ENCODE data around the gene SPATS2L.

SPATS2L gene

GRCh38 chr2:200301953-200302858 lies 4.3 kb upstream of the SPATS2L start:
- Histone ChIP-seq H3K27ac (ENCODE audit: extremely low read depth, low read depth, low read length) (no peak overlapping the region), H3K4me3 (ENCODE audit: low read depth, low read length) (no peak overlapping the region), H3K4me1 (ENCODE audit: control insufficient read depth, insufficient read depth, low read length) (peaks cover 5% of the 10 kb centered on the region; the same call in 1 of the 2 replicates), H3K9me3 (ENCODE audit: control insufficient read depth, insufficient read depth, low read depth, low read length) (no peaks in the 10 kb centered on the region), H3K36me3 (ENCODE audit: control insufficient read depth in 2 of 2, insufficient read depth in 1 of 2, low read length in 2 of 2) (no peaks in the 10 kb centered on the region)
- no peak for TF ChIP-seq ZBTB26 (tag by site-specific recombination; optimal IDR thresholded peaks at IDR 0.05)
- no peak for TF ChIP-seq ZNF37A (tag by site-specific recombination; IDR thresholded peaks at IDR 0.05)
- TF ChIP-seq ZNF561 (tag by site-specific recombination; IDR thresholded peaks at IDR 0.05; ENCODE audit: borderline replicate concordance) = no peak
- TF ChIP-seq ELK4 (IDR thresholded peaks at IDR 0.05; ENCODE audit: borderline replicate concordance, low read depth, low read length) = no peak
- TF ChIP-seq ZNF140 (tag by site-specific recombination; IDR thresholded peaks at IDR 0.05) = no peak
- no peak for TF ChIP-seq ZNF202 (tag by site-specific recombination; IDR thresholded peaks at IDR 0.05; ENCODE audit: borderline replicate concordance)
- TF ChIP-seq ZNF513 (tag by site-specific recombination; IDR thresholded peaks at IDR 0.05) = no peak
- TF ChIP-seq ZNF785 (tag by site-specific recombination; IDR thresholded peaks at IDR 0.05) = no peak
- no peak for TF ChIP-seq ZNF214 (tag by site-specific recombination; IDR thresholded peaks at IDR 0.05; ENCODE audit: borderline replicate concordance)
- TF ChIP-seq ZNF521 (tag by site-specific recombination; IDR thresholded peaks at IDR 0.05) = no peak
- TF ChIP-seq ZNF449 (tag by site-specific recombination; IDR thresholded peaks at IDR 0.05) = no peak
- TF ChIP-seq OVOL3 (tag by site-specific recombination; IDR thresholded peaks at IDR 0.05) = no peak
- no peak for TF ChIP-seq ZNF221 (tag by site-specific recombination; IDR thresholded peaks at IDR 0.05; ENCODE audit: borderline replicate concordance)
- POLR2A ChIA-PET = no interaction called here
- CTCF ChIA-PET = interaction anchor here (0.6 kb wide), 1 partner anchor 69 kb away, joined by 3 read pairs; no protein-coding TSS in a partner anchor

GRCh38 chr2:200302940-200303727 lies 3.4 kb upstream of the SPATS2L start:
- TF ChIP-seq PRDM10 (tag by site-specific recombination; IDR thresholded peaks at IDR 0.05) (peak; percentile 58), ZFP3 (tag by site-specific recombination; IDR thresholded peaks at IDR 0.05; ENCODE audit: low read depth) (no peak), ZNF10 (tag by site-specific recombination; IDR thresholded peaks at IDR 0.05) (0 out of 2 replicates have a peak, but pooled peaks have one; percentile 22), ZNF23 (tag by site-specific recombination; IDR thresholded peaks at IDR 0.05; ENCODE audit: borderline replicate concordance) (no peak)
- Histone ChIP-seq H3K4me1 (ENCODE audit: control insufficient read depth, insufficient read depth, low read length) (peaks cover 6% of the 10 kb centered on the region; the same call in 1 of the 2 replicates), H3K36me3 (ENCODE audit: control insufficient read depth in 2 of 2, insufficient read depth in 1 of 2, low read length in 2 of 2) (no peaks in the 10 kb centered on the region), H3K27ac (ENCODE audit: extremely low read depth, low read depth, low read length) (no peak overlapping the region), H3K9me3 (ENCODE audit: control insufficient read depth, insufficient read depth, low read depth, low read length) (no peaks in the 10 kb centered on the region), H3K4me3 (ENCODE audit: low read depth, low read length) (no peak overlapping the region)
- ChIA-PET CTCF (interaction anchor here (0.6 to 0.7 kb wide), 2 partner anchors 13 to 595 kb away, joined by 3 to 4 read pairs; no protein-coding TSS in a partner anchor), POLR2A (no interaction called here)

Measured in HEK293 (cell line).